GM19467 (cell line): Measurements from ENCODE around the gene MARF1.
"Not testable (repeated sequence)": the region's sequence is repeated elsewhere in the genome, so short reads cannot be mapped to it uniquely, and the experiment has no call there.

Source experiments
- ATAC-seq: cut with Tn5 transposase; IDR thresholded peaks from one replicate; pipeline ENCODE4 v1.9.1; 2021; ENCODE audit warnings: mild to moderate bottlenecking, moderate library complexity; ENCODE audit not compliant: unreplicated experiment

The MARF1 gene

DNA sequence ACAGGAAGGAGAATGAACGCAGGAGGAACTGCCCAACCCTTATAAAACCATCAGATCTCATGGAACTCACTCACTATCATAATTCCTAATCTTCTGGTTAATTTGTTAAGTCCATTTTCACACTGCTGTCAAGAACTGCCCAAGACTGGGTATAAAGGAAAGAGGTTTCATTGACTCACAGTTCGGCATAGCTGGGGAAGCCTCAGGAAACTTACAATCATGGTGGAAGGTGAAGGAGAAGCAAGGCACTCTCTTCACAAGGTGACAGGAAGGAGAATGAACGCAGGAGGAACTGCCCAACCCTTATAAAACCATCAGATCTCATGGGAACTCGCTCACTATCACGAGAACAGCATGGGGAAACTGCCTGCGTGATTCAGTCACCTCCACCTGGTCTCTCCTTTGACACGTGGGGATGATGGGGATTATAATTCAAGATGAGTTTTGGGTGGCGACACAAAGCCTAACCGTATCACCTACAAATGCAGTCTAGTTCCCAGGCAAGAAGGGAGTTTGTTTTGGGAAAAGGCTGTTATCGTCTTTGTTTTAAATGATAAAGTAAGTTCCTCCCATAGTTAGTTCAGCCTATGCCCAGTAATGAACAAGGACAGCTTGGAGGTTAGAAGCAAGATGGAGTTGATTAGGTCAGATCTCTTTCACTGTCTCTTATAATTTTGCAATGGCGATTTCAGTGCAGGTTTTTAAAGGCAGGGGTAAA lies 68.9 kb downstream of the MARF1 start:
- ATAC-seq: not testable (repeated sequence)

DNA sequence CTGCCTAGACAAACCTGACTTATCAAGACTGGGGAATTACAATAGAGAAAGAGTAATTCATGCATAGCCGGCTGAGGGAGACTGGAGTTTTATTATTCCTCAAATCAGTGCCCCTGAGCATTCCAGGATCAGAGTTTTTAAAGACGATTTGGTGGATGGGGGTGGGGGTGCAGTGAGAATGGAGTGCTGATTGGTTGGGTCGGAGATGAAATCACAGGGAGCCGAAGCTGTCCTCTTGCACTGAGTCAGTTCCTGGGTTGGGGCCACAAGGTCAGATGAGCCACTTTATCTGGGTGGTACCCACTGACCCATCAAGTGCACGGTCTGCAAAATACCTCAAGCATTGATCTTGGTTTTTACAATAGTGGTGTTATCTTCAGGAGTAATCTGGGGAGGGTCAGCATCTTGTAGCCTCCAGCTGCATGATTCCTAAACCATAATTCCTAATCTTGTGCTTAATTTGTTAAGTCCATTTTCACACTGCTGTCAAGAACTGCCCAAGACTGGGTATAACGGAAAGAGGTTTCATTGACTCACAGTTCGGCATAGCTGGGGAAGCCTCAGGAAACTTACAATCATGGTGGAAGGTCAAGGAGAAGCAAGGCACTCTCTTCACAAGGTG lies 69.6 kb downstream of the MARF1 start:
- no peak for ATAC-seq

DNA sequence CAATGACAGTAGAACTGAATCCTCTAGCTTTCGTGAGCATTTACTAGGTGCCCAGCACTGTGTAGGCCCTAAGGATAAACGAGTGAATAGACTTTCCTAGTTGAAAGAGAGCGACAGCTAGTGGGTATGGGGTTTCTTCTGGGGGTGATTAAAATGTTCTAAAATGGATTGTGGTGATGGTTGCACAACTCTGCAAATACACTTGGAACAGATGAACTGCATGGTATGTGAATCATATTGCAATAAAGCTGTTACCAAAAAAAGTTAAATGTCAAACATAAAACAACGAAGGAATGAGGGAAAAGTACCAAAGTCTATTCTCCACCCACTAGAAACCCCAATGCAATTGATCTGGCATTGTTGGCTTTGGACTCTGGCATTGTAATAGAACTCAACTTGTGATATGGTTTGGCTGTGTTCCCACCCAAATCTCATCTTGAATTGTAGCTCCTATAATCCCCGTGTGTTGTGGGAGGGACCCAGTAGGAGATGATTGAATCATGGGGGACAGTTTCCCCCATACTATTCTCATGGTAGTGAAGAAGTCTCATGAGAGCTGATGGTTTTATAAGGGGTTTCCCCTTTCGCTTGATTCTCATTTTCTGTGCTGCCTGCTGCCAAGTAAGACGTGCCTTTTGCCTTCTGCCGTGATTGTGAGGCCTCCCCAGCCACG lies 70.5 kb downstream of the MARF1 start:
- no peak for ATAC-seq

DNA sequence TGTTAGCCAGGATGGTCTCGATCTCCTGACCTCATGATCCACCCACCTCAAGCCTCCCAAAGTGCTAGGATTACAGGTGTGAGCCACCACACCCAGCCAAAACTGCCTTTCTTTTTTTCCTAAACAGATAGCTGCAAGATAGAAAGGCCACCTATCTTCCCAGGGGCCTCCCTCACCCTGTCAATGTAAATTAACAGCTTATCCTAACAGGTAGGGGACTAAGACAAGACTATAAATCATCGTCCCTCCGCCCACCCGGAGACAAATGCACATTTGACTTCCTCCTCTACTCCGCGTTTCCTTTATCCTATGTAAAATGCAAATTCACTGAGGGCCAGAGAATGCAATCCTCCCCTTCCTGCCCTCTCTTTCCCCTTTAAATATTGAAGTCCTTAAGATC lies 71.4 kb downstream of the MARF1 start:
- no peak for ATAC-seq

DNA sequence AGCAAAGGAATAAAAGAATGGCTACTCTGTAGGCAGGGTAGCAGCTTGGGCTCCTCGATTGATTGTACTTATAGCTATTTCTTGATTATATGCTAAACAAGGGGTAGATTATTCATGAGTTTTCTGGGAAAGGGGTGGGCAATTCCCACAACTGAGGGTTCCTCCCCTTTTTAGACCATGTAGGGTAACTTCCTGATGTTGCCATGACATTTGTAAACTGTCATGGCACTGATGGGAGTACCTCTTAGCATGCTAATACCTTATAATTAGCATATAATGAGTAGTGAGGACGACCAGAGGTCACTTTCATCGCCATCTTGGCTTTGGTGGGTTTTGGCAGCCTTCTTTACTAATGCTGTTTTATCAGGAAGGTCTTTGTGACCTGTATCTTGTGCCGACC lies 72.3 kb downstream of the MARF1 start:
- not testable (repeated sequence) for ATAC-seq

DNA sequence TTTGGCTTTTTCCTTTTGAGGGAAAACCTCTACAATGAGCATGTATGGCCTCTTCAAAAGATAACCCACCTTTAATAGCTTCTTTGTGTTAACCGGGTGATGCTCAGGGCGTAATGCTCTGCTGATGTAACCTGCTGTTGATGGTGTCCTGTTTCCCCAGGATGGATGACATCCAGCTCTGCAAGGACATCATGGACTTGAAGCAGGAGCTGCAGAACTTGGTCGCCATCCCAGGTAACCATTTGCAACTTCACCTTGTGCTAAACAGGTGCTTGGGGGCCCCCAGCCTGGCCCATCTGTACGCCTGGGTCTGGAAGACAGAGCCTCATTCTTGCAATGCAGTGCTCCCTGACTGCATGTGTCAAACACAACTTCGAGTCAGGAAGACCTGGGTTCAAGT lies 75.1 kb downstream of the MARF1 start:
- ATAC-seq: no peak

DNA sequence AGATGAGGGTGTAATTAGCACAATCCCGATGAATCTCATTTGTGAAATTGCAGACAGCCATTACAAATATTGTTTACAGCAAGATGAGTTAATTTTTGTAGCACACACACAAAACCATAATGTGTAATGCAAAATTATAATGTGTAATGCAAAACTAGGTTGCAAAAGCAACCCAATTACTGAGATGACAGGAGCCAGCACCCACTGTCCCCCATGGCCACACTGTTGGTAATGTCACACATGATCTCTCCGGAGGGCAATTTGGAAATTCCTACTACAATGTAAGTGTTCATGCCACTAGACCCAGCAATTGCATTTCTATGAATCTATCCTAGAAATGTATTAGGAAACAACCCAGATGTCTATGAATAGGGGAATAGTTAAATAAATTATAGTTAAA lies 76.9 kb downstream of the MARF1 start:
- no peak for ATAC-seq

DNA sequence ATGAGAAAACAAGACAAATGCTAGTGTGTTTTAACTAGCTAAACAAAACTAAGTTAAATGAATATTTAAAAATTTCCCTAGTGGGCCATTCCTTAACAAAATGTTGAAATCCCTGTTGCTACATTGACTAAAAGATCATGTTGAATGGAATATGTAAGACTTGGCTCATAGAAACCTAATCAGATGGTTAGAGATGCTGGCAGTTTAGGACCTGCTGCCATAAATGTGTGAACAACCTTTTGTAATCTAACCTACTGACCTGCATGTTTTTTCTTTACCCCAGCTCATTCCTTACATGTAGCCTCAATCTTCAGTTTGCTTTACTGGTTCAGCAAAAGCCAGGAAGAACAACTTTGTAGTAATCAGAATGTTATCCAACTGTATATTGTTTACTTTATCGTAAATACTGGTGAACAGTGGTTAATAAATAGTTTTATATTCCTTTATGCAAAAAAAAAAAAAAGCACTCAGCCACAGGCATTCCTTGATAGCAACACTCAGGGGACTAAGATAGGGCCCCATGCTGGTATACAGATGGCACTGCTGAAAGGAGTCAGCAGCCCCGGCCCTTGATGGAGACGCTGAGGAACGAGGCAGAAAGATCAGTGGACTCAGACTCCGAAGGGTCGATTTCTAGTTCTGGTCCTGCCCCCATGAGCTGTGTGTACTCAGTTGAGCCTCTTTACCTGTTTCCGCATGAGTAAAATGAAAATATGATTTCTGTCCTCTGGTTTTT lies 78.2 kb downstream of the MARF1 start:
- no peak for ATAC-seq

DNA sequence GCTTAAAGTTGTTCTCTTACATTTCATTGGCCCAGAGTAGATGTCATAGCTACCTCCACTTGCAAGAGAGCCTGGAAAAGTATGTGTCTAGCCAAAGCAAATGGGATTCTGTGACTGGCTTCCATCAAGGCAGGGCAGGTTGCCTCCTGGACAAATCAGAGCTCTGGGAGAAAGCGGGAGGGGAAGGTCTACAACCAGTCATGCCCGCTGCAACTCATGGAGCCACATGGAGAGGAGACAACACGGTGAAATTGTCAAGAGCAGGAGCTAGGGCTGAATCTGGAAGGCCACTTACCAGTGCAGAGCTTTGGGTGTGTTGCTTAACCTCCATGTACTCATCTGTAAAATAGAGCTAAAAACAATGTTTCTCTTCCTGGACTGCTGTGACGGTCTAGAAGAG lies 83.8 kb downstream of the MARF1 start:
- no peak for ATAC-seq

DNA sequence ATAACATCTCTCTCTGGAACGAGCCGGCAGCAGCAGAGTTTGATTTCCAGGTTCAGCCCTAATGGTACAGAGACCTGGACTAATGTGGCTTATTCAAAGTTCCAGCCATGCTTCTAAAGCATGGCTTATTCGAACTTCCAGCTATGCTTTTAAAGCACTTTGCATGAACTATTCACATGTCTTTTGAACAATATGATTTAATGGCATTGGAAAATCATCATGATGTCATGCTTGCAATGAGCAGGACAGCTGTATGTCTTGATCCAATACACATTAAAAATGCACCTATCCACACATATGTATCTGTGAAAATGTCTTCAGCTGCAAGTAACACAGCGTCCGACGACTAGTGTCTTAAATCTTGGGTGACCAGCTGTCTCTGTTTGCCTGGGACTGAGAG lies 85.7 kb downstream of the MARF1 start:
- no peak for ATAC-seq

DNA sequence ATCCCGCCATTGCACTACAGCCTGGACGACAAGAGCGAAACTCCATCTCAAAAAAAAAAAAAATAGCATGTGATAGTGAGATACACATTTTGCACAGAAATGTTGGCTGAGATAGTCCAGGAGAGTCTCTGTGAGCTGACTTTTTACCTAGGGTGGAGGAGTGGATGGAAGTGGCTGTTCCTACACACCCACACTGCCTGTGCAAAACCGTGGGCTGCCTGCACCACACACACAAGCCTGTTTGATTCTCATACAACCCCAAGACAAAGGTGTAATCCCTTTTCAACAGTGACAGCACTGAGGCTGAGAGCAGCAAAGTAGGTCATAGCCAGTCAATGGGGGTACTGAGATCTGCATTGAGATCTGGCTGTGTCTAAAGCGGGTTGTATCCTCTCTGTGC lies 86.8 kb downstream of the MARF1 start:
- no peak for ATAC-seq

DNA sequence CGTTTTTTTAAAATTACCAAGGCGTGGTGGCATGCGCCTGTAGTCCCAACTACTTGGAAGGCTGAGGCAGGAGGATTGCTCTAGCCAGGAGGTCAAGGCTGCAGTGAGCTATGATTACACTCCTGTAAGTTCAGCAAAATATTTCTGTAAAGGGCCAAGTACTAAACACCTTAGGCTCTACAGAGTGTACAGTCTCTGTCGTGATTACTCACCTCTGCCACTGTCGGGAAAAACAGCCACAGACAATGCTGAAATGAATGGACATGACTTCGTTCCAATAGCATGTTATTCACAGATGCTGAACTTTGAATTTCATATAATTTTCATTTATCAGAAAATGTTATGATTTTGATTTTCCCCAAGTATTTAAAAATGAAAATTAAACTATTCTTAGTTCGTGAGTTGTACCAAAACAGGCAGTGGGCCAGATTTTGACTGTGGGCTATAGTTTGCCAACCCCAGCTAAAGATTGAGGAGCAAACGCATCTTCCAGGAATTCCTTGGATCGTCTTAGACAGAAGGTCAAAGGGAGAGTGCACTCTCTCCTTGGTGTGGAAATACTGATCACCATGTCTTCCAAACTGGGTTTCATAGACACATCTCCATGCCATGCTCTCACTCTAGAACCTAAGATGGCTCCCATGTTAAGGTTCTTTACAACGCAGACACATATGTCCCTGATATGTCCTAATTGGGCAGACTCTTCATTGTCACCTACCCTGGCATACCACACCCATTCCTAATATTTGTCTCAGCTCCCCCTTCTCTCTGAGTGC lies 89.5 kb downstream of the MARF1 start:
- no peak for ATAC-seq

DNA sequence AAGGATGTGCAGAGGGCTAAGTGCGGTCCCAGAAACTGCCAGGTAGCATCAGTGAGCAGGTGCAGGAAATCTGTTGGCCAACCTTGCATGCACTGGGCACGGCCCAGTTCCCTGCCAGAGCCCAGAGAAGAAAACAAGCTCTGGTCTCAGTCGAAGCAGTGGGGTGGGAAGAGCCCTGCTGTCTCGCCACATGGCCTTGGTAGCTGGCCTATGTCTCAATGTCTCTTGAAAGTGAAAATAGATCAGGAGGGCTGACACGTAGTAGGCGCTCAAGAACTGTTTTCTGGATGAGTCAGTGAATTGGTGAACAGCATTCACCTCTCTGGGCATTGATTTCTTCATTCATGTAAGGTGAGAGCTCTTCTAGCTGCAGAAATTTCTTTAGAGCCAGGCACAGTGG lies 90.4 kb downstream of the MARF1 start:
- ATAC-seq: no peak

DNA sequence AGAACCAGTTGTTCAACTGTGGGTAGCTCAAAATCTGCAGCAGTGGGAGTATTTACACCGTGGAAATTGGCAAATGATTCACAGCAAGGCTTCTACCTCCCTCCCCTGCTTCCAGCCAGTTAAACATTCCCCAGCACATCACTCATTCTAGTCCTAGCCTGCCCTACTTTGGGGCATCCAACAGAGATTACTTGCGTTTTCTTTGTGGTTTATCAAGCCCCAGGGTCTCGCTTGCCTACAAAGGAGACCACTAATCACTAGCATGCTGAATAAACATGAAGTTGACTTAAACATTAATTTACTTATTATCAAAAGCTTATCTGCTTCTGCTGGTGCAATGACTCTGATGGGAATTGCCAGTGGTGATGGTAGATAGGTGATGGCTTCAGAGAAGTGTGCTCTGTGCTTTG lies 94.5 kb downstream of the MARF1 start:
- ATAC-seq: no peak

DNA sequence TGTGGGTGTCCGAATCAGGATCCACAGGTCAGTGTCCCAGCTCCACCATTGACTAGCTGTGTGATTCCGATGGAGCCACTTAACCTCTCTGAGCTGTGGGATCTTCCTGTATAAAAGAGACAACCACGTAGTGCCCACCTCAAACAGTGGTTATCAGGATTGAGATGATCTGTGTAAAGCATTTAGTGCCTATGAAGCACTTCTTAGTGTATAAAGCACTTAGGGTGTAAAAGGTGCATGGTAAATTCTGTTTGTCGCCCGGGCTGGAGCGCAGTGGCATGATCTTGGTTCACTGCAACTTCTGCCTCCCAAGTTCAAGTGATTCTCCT lies 95.2 kb downstream of the MARF1 start:
- ATAC-seq: no peak

DNA sequence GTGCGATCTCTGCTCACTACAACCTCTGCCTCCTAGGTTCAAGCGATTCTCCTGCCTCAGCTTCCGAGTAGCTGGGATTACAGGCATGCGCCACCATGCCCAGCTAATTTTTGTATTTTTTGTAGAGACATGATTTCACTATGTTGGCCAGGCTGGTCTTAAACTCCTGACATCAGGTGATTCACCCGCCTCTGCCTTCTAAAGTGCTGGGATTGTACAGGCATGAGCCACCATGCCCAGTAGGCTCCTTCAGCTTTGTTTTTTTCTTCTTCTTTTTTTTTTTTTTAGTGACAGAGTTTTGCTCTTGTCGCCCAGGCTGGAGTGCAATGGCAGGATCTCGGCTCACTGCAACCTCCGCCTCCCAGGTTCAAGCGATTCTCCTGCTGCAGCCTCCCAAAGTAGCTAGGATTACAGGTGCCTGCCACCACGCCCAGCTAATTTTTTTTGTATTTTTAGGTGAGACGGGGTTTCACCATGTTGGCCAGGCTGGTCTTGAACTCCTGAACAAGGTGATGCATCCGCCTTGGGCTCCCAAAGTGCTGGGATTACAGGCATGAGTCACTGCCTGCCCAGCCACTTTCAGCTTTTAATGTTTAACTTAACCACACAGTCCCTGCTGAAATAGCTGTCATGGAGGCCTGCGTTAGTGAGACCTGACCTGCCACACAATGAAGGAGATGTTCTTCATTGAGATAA lies 95.7 kb downstream of the MARF1 start:
- ATAC-seq: not testable (repeated sequence)

DNA sequence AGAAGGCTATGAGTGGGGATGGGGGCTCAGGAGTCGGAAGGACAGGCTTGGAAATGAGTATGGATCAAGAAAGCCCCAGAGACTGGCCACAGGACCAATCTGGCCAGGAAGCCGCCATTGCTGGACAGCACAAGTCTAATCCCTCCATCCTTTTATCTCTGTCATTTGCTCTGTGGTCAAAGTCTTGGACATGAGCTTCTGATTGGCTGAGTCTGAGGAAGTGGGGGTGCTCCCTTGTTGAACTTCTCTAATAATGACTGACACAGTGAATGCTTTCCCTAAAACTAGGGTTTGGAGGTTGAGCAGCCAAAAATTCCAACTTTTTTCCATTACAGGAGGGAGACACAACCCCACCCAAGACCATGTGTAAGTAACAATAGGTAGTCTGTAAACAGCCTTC lies 97.4 kb downstream of the MARF1 start:
- ATAC-seq: no peak

DNA sequence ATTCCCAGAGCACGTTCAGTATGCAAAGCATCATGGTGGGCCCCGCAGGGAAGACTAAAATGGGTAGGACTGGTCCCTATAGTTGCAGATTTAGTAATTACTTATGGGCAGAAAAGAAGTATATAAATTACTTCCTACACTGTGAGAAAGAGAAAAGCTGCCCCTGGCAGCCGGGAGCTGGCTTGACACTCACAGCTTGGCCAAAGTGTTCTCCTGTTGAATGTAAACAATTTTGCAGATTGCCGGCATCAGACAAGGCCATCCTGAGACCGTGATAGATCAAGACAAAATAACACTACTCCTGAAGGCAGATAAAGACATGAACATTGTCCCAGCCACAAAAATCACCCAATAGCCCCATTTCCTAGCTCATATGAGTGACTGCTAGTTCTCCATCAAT lies 98.5 kb downstream of the MARF1 start:
- ATAC-seq: no peak
